ENCODE measurements around the gene MYH10.

Gene MYH10

GRCh38 chr17:8611619-8612298, 18.8 kb downstream of the MYH10 start:
- no peak overlapping the region for H3K27ac ChIP-seq
- DNase-seq (ENCODE audit: low read depth, low spot score), result no peak

DNA sequence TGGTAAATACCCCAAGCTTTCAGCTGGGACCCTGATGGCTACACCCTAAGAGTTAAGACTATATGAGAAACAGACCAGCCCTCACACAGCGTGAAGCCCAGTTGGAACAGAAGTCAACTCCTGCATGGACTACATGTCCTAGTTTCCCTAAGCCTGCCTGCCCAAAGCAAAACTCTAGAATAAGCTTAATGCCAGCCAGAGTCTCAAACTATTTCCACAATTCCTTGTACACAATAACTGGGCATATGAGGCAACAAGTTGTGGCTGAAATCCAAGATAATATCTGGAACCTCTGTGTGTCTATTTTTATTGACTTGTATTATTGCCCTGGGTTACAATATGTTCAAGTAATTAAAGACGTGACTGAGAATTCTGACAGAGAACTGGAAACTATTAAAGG, 19.4 kb downstream of the MYH10 start:
- no peak overlapping the region for H3K27ac ChIP-seq
- DNase-seq (ENCODE audit: low read depth, low spot score), result no peak

- no peak overlapping the region for H3K27ac ChIP-seq
- no peak for DNase-seq (ENCODE audit: low read depth, low spot score)
These were observed 20.0 kb downstream of the MYH10 start for GRCh38 chr17:8610558-8610957.

DNA sequence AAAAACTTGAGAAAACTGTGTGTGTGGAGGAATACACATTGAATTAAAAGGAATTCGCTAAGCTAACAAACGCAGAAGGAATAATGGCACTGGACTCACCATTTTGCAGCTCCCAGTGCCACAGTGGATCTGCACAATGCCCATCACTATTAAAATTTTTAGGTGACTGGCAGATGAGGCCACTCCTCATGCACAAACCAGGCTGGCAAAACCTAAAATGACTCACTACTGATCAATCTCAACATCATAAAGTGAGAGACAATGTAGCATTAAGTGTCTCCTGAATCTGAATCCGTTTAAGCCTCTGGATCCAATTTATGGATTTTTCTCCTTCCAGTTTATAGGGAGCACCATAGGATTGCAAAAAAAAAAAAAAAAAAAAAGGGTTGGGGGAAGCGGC, 20.6 kb downstream of the MYH10 start:
- no peak overlapping the region for H3K27ac ChIP-seq
- no peak for DNase-seq (ENCODE audit: low read depth, low spot score)

- no peak for DNase-seq (ENCODE audit: low read depth, low spot score)
These were observed 22.5 kb downstream of the MYH10 start for GRCh38 chr17:8608001-8608400.

GRCh38 chr17:8606401-8606800, 24.1 kb downstream of the MYH10 start:
- no peak overlapping the region for H3K27ac ChIP-seq
- DNase-seq (ENCODE audit: low read depth, low spot score), result no peak

More at GRCh38 chr17:8608001-8608400, 22.5 kb downstream of the MYH10 start:
- no peak overlapping the region for H3K27ac ChIP-seq

- no peak overlapping the region for H3K27ac ChIP-seq
- DNase-seq (ENCODE audit: low read depth, low spot score), result no peak
These were observed 27.8 kb downstream of the MYH10 start for GRCh38 chr17:8602679-8603078.

DNA sequence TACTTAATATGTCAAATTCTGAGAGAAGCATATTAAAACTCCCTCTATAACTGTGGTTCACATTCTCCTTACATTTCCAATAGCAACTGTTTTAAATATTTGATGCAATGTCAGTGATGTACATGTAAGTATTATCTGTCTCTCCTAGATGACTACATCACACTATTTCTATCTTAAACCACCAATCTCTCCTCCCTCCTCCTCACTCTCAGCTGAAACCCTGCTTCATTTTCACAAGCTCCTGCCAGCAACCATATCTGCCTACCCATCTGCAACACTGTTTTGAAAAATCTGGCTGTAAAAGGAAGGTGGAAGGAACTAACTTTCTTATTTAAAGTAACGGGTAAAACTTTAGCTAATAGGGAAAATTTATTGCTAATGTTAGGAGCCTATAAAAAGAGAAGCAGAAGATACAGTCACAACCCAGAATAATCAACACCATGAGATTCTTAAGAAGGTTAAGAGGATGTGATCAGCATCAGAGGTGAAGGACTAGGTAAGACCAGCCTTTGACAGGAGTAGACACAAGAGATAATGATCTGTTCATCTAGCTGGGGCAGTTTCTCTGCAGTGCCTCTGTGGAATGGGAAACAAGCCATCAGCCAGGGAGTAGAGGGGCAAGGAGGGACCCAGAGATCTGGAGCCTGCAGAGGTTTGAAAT, 31.0 kb downstream of the MYH10 start:
- no peak overlapping the region for H3K27ac ChIP-seq
- DNase-seq (ENCODE audit: low read depth, low spot score), result no peak

DNA sequence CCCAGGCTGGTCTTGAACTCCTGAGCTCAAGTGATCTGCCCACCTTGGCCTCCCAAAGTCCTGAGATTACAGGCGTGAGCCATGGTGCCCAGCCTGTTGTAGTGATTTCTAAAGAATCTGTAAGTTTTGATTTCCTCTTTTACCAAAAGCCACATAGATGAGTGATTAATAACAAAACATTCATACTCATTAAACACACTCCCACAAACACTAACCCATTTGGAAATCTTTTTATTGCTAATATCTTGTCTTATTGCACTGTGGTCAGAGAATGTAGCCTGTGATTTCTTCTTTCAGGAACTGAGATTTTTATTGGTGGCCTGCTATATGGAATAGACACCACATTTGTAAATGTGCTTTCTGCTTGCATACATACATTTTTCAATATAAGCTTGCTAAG, 31.6 kb downstream of the MYH10 start:
- H3K27ac ChIP-seq, result no peak overlapping the region
- no peak for DNase-seq (ENCODE audit: low read depth, low spot score)

GRCh38 chr17:8593830-8594229, 36.7 kb downstream of the MYH10 start:
- no peak overlapping the region for H3K27ac ChIP-seq
- DNase-seq (ENCODE audit: low read depth, low spot score), result no peak

DNA sequence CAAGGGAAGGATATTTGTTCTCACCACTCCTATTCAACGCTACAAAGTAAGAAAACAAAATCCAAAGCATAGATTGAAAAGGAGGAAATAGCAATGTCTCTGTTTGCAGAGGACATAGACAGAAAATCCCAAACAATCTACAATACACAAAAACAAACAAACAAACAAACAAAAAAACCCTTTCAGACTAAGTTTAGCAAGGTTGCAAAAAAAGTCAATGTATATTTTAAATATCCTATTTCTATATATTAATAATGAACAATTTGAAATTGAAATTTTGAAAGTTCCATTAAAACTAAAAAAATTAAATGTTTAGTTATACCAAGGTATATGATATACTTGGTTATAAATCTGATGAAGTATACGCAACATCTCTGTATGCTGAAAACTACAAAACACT, 37.2 kb downstream of the MYH10 start:
- no peak for DNase-seq (ENCODE audit: low read depth, low spot score)
- H3K27ac ChIP-seq, result no peak overlapping the region

- no peak for DNase-seq (ENCODE audit: low read depth, low spot score)
- H3K27ac ChIP-seq, result no peak overlapping the region
These were observed 41.5 kb downstream of the MYH10 start for GRCh38 chr17:8588877-8589554.

DNA sequence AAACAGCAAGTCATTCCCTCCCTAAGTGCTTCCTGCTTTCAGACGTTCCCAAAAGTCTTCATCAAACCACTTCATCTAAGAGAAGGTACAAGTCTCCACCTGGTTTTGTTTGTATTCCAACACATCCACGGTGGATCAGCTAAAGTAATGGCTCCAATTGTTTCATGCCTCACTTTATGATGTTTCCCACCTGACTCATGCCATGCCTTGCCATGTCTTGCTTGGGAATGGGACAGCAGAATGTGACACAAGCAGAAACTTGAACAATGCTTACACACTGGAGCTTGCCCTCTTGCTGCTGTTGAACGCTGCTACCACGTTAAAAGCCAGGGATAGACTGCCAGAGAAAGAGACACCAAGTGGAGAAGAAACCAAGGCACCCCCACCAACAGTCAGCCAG, 43.8 kb downstream of the MYH10 start:
- no peak overlapping the region for H3K27ac ChIP-seq

GRCh38 chr17:8585911-8586310, 44.6 kb downstream of the MYH10 start:
- no peak overlapping the region for H3K27ac ChIP-seq
- DNase-seq (ENCODE audit: low read depth, low spot score), result no peak

More for the DNA sequence above, 43.8 kb downstream of the MYH10 start:
- DNase-seq (ENCODE audit: low read depth, low spot score), result peak; percentile 12

- no peak overlapping the region for H3K27ac ChIP-seq
- no peak for DNase-seq (ENCODE audit: low read depth, low spot score)
These were observed 46.6 kb downstream of the MYH10 start for GRCh38 chr17:8583954-8584353.

GRCh38 chr17:8580952-8581658, 49.4 kb downstream of the MYH10 start:
- peak; percentile 49 for DNase-seq (ENCODE audit: low read depth, low spot score)
- peak overlapping the region; percentile 81 for H3K27ac ChIP-seq

DNA sequence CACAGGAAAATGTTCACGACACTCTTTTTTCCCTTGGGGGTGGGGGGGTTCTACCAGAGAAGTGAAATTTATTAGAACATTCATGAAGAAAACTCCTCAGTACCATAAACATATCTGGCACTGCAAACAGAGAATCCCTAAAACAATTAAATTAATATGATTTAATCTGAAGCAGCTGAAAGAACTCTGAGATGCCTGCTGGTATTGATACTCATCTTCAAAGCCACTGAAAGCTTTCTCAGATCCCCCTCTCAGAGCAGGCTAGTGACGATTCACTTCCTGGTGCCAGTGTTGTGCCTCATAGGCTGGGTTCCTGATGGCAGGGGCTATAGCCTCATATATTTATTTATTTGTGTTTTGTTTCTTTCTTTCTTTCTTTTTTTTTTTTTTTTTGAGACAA, 52.7 kb downstream of the MYH10 start:
- no peak overlapping the region for H3K27ac ChIP-seq
- no peak for DNase-seq (ENCODE audit: low read depth, low spot score)

GRCh38 chr17:8576559-8577294, 53.8 kb downstream of the MYH10 start:
- no peak overlapping the region for H3K27ac ChIP-seq
- no peak for DNase-seq (ENCODE audit: low read depth, low spot score)

GRCh38 chr17:8574687-8575086, 55.8 kb downstream of the MYH10 start:
- no peak overlapping the region for H3K27ac ChIP-seq
- DNase-seq (ENCODE audit: low read depth, low spot score), result no peak

- no peak overlapping the region for H3K27ac ChIP-seq
- DNase-seq (ENCODE audit: low read depth, low spot score), result no peak
These were observed 57.8 kb downstream of the MYH10 start for GRCh38 chr17:8572764-8573163.
